ENCODE measurements around the gene PKN1.
"Not testable (repeated sequence)": the region's sequence is repeated elsewhere in the genome, so short reads cannot be mapped to it uniquely, and the experiment has no call there.

PKN1 gene

GRCh38 chr19:14432791-14433553, at the start of gene PKN1:
TSS of gene PKN1 (plus strand) at chr19:14433306. CDS start at chr19:14433522, 216 bp downstream.
- no peak for DNase-seq

DNA sequence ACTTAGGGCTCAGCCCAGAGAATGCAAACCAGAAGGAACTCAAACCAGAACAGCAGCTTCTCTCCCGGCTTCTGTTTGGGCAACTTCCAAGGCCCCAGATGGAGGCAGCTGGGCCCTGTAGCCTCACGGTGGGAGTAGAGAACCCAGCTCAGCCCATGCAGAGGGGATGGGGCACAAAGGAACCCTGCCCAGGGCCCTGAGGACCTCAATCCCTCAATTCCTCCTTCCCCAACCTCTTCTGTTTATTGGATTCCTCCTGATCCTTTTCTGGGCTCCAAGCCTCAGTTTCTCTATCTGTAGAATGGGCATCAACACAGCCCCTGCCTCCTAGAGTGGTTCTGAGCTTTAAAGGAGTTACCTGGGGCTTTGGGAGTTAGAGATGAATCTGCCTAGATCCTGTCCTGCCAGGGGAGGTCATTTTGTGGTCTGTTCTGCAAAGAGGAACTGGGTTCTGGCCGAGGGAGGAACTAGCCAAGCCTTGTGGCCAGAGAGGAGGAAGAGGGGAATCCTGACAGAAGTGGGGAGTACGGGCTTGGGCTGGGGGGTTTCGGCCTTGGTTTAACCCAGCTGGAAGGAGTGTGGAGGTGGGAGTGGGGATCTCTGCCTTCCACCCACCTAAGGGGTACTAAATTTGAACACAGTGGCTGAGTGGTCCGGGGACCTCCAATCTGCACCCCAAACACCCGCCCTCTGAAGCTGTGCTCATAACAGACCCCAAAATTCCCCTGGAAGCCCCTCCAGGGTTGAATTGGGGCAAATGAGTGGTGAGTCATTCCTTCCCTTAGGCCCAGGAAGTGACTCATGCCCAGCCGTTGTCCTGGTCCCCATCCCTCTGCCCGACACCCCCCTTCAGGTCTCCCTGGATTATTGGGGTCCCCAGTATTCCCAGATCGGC, 49.2 kb upstream of the PKN1 start:
- no peak for DNase-seq

GRCh38 chr19:14385492-14385891, 47.6 kb upstream of the PKN1 start:
- no peak for DNase-seq

DNA sequence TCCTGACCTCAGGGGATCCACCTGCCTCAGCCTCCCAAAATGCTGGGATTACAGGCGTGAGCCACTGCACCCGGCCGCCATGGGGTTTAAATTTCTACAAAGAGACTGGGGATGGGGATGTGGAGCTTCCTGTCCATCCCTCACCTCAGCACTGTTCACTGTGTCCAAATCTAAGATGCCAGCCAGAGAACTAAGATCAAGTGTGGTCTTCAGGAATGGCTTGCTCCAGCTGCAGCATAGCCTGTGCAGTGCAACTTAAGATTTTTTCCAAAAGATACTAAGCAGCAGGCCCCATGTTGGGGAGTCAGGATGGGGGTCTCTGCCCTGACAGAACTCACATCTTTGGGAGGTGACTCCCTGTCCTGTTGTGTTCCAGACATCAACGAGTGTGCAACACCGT, 42.6 kb upstream of the PKN1 start:
- DNase-seq, result no peak

DNA sequence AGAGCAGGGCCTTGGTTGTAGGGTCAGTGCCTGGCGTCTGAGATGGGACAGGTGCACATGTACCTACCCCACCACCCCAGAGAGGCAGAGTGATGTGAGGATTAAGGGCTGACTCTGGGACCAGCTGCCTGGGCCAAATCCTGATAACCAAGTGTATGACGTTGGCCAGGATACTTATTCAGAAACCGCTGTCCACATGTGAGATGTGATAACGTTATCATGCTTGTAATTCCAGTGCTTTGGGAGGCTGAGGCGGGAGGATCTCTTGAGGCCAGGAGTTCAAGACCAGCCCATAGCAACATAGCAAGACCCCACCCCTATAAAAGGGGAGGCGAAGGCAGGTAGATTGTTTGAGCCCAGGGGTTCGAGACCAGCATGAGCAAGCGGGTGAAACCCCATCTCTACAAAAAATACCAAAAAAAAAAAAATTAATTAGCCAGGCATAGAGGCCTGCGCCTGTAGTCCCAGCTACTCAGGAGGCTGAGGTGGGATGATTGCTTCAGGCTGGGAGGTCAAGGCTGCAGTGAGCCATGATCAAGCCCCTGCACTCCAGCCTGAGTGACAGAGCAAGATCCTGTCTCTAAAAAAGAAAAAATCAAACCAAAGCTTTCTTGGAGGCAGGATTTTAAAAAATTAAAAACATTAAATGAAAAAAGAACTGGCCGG, 41.8 kb upstream of the PKN1 start:
- no peak for DNase-seq

GRCh38 chr19:14393329-14393728, 39.8 kb upstream of the PKN1 start:
- DNase-seq, result no peak

GRCh38 chr19:14394167-14394566, 38.9 kb upstream of the PKN1 start:
- no peak for DNase-seq

GRCh38 chr19:14395262-14395661, 37.8 kb upstream of the PKN1 start:
- no peak for DNase-seq

GRCh38 chr19:14395710-14396336, 37.3 kb upstream of the PKN1 start:
- DNase-seq, result no peak

- not testable (repeated sequence) for DNase-seq
These were observed 36.4 kb upstream of the PKN1 start for GRCh38 chr19:14396730-14397129.

GRCh38 chr19:14397168-14397567, 35.9 kb upstream of the PKN1 start:
- DNase-seq, result not testable (repeated sequence)

GRCh38 chr19:14400951-14401431, 32.1 kb upstream of the PKN1 start:
- no peak for DNase-seq

DNA sequence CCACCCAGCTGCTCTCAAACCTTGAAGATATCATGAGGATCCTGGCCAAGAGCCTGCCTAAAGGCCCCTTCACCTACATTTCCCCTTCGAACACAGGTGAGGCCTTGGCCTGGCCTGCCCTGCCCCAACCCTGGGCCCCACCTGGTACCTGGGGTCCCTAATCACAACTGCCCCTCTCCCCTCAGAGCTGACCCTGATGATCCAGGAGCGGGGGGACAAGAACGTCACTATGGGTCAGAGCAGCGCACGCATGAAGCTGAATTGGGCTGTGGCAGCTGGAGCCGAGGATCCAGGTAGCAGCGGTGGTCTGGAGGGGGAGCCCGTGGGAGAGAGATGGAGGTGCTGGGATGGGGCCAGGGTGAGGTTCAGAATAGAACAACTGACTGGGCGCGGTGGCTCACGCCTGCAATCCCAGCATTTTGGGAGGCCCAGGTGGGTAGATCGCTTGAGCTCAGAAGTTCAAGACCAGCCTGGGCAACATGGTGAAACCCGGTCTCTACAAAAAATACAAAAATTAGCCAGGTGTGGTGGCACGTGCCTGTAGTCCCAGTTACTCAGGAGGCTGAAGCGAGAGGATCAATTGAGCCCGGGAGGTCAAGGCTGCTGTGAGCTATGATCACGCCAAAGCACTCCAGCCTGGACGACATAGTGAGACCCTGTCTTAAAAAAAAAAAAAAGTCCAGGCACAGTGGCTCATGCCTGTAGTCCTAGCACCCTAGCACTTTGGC, 31.5 kb upstream of the PKN1 start:
- DNase-seq, result no peak

- DNase-seq, result no peak
These were observed 30.6 kb upstream of the PKN1 start for GRCh38 chr19:14402332-14403144.

DNA sequence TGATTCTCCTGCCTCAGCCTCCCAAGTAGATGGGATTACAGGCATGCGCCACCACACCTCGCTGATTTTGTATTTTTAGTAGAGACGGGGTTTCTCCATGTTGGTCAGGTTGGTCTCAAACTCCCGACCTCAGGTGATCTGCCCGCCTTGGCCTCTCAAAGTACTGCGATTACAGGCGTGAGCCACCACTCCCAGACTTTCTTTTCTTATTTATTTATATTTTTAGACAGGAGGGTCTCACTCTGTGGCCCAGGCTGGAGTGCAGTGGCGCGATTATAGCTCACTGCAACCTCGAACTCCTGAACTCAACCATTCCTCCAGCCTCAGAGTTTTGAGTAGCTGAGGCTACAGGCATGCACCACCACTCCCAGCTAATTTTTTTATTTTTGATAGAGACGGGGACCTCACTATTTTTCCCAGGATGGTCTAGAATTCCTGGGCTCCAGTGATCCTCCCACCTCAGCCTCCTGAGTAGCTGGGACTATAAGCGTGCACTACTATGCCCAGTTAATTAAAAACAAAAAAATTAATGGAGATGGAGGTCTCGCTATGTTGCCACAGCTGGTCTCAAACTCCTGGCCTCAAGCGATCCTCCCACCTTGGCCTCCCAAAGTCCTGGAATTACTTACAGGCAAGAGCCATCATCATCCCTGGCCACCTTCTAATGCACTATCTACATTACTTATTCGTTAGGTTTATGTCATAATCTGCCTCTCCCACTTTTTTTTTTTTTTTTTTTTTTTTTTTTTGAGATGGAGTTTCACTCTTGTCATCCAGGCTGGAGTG, 29.8 kb upstream of the PKN1 start:
- not testable (repeated sequence) for DNase-seq

DNA sequence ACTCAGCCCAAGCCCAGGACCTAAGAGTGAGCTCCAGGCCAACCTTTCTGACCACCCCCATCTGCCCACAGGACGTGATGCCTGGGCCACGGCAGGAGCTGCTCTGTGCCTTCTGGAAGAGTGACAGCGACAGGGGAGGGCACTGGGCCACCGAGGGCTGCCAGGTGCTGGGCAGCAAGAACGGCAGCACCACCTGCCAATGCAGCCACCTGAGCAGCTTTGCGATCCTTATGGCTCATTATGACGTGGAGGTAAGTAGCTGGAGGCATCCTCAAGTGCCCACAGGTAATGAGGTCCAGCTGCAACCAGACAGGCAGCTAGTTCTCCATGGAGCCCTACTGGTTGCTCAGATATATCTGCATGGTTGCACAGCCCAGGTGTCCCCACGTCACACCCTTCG, 28.8 kb upstream of the PKN1 start:
- DNase-seq, result no peak

GRCh38 chr19:14405380-14405757, 27.7 kb upstream of the PKN1 start:
- DNase-seq, result no peak

GRCh38 chr19:14405758-14406644, 27.1 kb upstream of the PKN1 start:
- peak; percentile 41 for DNase-seq

- no peak for DNase-seq
These were observed 26.3 kb upstream of the PKN1 start for GRCh38 chr19:14406645-14407401.

Measured in DMS 273 treated with DMSO at 0.1 percent for 48 hours (cell line).